GM21528 (cell line): Measurements from ENCODE around the gene OR2A12.
"Not testable (repeated sequence)": the region's sequence is repeated elsewhere in the genome, so short reads cannot be mapped to it uniquely, and the experiment has no call there.

Experiments used
- ATAC-seq: cut with Tn5 transposase; IDR thresholded peaks from one replicate; pipeline ENCODE4 v1.9.1; 2021; ENCODE audit warnings: mild to moderate bottlenecking, moderate library complexity; ENCODE audit not compliant: unreplicated experiment, low FRiP score

The OR2A12 gene, protein sequence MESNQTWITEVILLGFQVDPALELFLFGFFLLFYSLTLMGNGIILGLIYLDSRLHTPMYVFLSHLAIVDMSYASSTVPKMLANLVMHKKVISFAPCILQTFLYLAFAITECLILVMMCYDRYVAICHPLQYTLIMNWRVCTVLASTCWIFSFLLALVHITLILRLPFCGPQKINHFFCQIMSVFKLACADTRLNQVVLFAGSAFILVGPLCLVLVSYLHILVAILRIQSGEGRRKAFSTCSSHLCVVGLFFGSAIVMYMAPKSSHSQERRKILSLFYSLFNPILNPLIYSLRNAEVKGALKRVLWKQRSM

DNA sequence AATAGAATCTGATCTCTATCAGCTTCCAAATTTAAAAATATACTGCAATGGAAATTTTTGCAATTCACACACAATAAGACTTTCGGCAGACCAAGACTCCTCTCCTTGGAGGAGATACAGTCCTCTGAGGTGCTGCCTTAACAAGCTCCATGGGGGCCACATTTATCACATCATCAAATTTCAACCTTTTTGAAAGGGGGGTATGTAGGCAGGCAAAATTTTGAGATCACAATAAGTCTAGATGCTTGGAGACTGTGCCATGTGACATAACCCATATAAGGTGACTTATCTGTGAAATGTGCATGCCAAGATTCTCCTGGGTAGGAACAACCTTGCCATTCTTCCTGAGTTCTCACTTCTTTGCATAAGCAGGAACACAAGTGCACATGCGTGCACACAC, at the start of gene OR2A12:
OR2A12 (plus strand) TSS at position 301 of the 400 bp plus-strand sequence. CDS start 8,830 bp downstream, outside the sequence.
- no peak for ATAC-seq

DNA sequence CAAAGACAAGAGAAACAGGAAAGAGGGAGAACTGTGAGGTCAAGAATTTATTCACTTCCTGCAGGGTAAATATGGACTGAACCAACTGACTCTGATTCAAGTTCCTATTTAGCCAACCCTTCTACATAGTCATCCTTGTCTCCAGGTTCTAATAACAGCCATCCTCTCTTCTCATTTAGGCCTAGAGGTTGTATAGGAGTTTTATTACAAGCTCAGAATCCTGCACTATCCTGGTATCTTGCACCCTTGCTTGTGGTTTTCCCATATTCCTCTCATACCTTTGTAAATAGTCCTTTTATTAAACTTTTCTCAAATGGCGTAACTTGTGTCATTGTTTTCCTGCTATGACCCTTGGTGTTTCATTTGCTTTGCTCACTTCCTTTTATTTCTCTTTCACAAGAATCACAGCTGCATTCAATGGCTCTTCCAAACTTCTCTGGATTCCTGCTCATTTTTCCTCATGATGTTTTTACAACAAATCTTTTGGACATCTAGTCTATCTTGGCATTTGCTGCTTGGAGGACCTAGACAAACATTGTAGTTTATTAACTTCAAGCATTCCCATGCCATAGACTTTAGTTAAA, 49.7 kb upstream of the OR2A12 start:
- ATAC-seq: no peak

DNA sequence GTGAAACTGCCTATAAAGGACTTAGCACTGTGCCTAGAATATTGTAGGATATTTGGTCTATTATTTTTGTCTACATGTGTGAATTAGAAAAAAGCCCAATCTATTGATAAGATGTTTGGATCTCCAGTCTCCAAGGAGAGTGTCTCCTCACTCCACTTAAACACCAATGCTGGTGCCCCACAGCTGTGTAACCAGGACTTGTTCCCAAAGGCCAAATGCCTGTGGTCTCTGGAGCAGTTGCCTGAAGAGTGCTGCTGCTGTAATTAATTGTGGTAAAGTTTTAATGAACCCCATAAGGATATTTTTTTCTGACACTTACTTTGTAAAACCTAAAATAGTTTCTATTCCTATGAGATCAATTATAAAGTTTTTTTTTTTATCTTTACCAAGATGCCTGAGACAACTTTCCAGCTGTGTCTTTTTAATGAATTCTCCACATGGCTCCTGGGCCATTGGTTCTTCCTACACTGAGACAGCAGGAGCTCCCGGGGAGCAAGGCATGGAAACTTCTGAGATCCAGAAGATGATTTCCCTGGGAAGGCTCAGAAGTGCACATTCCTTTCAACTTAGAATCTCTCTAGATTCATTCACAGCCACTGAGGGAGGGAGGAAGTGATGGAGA, 48.6 kb upstream of the OR2A12 start:
- ATAC-seq: no peak

DNA sequence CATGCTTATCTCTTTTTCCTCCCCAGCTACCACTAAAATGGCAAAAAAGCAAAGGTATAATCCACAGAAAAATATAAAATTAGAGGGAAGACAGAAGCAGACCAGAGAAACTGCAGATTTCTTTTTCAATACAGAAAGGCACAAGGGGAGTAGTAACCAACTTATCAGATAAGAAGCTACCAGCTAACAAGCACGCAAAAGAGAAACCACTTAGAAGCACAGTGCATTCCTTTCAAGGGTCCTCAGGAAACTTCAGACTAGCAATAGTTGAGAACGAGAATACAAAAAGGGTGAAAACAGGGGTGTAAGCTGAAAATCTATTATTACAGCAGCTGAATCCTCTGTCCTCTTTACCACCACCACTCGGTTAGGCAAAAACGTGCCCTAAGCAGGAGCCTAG, 47.2 kb upstream of the OR2A12 start:
- ATAC-seq: no peak

DNA sequence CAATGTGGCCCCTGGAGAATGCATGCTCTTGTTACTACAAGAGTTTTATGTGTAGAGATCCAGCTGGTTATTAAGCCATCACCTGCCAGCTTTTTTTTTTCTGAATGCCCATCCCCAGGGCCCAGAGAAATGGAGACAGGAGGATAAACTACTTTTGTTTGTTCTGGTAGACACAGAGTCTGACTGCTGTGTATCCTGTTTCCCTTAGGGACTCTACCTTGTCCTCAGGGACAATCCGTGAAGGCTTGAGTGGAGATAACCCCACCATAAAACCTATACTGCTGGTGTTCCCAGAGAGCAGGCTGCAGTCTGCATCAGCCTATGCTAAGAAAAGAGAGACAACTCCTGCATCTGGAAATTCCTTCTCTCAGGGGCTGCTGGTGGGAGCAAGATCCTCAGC, 37.4 kb upstream of the OR2A12 start, which contains the start of gene OR2A5:
OR2A5 (plus strand) TSS at position 301 of the 400 bp plus-strand sequence. CDS start 1,454 bp downstream, outside the sequence.
- no peak for ATAC-seq

DNA sequence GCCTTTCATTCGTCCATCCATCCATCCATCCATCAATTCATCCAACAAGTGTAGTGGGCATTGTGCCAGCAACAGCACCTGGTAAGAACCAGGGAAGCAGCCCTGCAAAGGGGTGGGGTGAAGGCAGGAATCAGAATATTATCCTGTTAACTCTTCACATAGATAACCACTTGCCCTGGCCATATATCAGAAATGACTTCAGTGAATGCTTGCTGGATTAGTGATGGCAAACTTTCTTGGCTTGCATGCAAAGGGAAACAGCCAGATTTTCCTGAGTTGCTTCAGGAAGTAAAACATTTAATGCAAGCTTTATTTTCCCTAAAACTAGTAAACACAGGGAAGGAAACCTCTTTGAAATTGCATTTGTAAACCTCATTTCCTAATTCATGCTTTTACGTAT, 36.6 kb upstream of the OR2A12 start:
- ATAC-seq: no peak

DNA sequence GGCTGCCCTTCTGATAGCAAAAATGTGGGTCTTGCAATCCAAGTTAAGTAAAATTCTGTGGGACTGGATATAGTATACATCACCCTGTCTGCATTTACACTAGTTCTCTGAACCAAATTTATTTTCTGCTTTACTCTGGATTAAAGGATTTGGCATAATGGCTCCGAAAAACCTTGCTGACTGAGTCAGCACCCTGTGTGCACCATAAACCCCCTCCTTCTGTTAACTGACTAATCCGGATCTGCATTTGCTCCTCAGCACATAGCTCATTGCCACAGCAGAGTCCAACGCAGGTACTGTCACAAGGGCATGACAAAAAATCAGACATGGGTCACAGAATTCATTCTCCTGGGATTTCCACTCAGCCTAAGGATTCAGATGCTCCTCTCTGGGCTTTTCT, 36.0 kb upstream of the OR2A12 start:
- ATAC-seq: no peak

DNA sequence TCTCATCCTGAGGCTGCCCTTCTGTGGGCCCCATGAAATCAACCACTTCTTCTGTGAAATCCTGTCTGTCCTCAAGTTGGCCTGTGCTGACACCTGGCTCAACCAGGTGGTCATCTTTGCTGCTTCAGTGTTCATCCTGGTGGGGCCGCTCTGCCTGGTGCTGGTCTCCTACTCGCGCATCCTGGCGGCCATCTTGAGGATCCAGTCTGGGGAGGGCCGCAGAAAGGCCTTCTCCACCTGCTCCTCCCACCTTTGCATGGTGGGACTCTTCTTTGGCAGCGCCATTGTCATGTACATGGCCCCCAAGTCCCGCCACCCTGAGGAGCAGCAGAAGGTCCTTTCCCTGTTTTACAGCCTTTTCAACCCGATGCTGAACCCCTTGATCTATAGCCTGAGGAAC, 35.2 kb upstream of the OR2A12 start:
- not testable (repeated sequence) for ATAC-seq

DNA sequence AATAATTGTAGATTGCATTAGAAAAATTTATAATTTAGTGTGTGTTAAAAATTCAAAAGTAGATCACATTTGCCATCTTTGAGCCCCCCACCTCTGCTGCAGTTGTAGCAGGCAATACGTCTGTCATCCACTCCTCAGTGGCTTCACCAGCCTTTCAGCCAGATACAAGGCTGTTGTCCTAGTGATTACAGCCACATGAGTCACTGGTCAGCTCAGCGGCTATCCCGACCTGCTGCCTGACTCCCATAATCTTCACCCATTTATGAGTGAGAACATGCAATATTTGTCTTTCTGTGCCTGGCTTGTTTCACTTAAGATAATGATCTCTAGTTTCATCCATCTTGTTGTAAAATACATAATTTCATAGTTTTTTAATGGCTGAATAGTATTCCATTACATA, 28.1 kb upstream of the OR2A12 start:
- ATAC-seq: no peak

DNA sequence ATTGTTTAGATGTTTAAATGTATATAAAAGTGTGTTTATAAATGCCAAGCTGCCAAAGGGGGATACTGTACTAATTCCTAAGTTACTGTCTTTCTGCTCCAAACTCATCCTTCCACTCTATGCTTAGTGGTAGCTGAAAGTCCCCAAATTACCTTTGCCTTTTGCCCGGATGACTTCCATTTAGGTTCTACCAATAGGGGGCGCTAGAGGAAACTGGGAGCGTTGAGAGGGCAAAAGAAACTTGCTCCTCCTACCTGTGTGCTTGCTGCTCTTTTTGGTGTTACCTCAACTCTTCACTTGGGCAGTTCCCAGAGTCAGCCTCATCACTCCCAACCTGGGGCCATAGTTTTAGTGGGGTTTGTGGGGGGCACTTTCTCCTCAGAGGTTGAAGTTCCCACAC, 22.4 kb upstream of the OR2A12 start:
- ATAC-seq: no peak

DNA sequence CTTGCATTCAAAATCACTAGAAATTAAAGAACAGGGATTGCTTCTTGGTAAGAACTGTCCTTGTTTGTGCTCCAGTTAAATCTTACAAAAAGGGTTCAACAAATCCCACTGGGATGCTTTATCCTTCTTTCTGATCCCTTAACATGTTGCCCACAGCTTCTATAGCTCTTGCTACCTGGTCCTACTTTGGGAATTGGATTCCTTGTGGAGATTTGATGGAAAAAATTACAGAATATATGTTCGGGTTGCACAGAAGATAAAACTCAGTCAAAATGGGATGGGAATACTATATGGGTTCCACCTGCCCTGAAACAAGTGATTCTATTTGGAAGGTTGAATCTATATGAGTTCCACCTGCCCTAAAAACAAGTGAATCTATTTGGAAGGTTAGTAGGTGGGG, 16.6 kb upstream of the OR2A12 start, which contains the start of gene OR2A25:
OR2A25 (plus strand) TSS at position 301 of the 400 bp plus-strand sequence. CDS start 4,409 bp downstream, outside the sequence.
- no peak for ATAC-seq

DNA sequence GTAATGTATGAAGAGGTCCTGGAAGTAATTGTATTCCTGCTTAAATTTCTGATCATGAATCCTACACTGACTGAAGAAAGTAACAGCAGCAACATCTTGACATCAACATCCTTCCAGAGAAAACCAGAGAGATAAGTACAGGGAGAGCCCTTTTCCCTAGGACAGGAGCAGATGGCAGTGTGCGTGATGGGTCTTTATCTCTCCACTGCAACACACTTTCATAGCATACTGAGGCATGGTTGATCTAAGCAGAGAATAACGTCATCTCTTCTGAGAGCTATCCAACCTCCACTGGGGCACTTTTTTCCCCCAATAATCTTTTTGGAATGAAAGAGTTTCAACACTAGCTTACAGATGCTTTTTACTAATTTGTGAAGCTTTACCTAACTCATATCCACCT, 16.1 kb upstream of the OR2A12 start:
- ATAC-seq: no peak

DNA sequence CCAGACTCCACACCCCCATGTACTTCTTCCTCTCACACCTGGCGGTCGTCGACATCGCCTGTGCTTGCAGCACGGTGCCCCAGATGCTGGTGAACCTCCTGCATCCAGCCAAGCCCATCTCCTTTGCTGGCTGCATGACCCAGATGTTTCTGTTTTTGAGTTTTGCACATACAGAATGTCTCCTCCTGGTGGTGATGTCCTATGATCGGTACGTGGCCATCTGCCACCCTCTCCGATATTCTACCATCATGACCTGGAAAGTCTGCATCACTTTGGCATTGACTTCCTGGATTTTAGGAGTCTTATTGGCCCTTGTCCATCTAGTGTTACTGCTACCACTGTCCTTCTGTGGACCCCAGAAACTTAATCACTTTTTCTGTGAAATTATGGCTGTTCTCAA, 11.7 kb upstream of the OR2A12 start:
- no peak for ATAC-seq

DNA sequence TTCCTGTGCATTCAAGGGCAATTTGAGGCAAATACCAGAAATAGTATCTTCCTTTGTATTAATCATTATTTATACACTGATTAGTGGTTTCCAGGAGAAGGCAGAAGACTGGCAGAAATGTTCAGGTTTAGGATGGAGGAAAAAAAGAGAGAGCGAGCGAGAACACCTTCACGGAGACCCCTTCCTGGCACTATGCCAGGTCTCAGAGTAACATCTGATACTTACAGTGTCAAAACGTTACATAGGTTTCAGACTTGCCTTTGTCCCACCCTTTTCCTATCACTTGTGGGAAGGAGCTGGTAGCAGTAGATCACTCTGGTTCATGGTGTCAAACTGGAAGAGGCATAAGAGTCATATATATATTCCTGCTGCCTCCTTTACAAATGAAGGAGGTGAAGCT, 652 bp downstream of the OR2A12 start:
- no peak for ATAC-seq

DNA sequence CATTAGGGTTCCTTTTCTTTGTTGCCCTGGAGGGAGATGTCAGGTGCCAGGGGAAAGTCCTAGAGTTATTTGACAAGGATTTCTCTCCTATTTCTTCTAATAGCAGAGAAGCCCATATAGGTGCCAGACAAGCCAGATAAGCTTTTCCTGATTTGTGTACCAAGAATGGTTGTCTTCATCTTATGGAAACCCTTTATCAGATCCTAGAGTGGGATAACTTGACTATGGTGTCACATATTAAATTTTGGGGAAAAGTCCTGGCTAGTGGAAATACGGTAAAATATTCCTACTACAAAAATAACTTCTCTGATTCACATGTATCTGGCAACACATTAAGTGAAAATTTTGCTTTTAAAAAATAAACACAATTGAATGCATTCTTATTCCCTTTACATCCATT, 1.2 kb downstream of the OR2A12 start:
- ATAC-seq: no peak

DNA sequence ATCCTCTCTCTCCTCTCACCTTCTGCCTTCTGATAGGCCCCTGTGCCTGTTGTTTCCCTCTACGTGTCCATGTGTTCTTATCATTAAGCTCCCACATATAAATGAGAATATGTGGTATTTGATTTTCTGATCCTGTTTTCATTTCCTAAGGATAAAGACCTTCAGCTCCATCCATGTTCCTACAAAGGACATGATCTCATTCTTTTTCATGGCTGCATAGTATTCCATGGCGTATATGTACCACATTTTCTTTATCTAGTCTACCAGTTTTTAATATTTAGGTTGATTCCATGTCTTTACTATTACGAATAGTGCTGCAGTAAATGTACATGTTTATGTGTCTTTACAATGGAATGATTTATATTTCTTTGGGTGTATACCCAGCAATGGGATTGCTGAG, 4.6 kb downstream of the OR2A12 start:
- ATAC-seq: no peak

DNA sequence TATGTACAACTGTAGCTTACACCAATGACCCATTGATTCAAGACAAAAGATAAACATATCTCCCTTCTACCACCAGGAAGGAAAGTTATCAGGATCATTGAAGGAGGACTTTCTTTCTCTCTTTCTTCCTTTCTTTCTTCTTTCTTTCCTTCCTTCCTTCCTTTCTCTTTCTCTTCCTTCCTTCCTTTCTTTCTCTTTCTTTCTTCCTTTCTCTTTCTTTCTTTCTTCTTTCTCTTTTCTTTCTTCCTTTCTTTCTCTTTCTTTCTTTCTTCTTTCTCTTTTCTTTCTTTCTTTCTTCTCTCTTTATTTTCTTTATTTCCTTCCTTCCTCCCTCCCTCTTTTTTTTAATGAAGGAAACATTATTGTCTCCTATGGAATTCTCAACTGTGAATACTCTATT, 12.7 kb downstream of the OR2A12 start:
- no peak for ATAC-seq

DNA sequence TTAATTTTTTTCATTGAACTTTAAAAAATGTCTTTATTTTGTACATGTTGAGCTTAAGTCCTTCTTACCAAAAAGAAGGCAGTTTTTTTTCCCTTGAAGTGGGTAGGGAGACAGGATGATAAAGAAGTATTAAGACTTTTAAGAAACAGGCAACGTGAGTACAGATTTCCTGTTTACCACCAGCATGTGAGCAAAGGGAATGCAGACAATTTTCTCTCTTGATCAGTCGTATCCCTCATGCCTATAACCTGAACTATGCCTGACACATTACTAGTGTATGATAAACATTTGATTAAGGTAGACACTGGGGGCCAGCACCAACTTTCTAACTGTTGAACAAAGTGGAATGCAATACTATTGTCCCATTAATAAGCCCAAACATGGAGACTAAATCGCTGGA, 14.5 kb downstream of the OR2A12 start:
- ATAC-seq: no peak

DNA sequence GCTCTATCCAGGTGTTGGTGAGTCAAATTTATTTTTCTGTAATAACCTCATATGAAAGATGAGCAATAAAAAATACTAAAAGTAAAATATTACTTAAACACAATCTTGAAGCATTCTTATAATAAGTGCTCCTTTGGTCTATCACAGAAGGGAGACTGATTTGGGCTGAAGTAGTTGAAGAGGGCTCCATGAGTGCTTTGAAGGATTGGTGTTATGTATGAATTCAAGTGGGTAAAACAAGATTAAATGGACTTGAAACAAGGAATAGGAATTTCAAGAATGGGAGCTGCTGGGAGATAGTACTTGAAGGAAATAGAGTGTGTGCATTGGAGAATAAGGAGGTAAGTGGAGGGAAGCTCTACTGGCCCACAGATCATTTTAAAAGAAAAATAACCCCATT, 16.0 kb downstream of the OR2A12 start:
- ATAC-seq: no peak

DNA sequence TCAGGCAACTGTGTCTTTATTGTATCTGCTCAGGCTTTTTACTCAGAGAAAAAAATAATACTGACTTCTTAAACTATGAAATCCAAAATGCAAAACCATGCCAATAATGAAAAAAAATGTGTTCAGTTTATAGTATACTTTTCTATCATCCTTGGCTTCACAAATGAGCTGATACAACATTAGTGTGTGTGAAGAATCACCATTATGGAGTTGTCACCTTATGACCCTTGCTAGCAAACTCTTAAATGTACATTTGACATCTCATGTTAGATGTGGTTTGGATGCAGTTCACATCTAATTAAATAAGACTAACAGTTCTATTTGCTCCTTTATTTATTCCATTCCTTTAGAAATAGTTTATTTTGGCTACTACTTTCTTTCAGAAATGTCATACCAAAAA, 19.1 kb downstream of the OR2A12 start:
- no peak for ATAC-seq

DNA sequence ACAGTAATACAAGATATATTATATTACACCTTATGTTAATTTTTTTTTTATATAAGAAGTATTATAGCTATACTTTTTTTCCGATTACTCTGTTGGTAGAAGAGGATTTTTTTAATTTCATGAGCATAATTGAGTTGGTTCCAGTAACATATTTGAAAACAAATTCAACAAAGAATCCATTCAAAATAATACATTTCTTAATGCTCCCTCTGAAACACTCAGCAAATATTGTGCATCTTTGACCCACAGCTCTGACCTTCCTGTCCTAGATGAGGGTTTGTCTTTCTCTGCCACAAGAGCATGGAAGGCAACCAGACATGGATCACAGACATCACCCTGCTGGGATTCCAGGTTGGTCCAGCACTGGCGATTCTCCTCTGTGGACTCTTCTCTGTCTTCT, 23.2 kb downstream of the OR2A12 start, which contains the start of gene OR2A2:
OR2A2 (plus strand) TSS at position 301 of the 400 bp plus-strand sequence; CDS start at position 301, 0 bp downstream.
- ATAC-seq: no peak

DNA sequence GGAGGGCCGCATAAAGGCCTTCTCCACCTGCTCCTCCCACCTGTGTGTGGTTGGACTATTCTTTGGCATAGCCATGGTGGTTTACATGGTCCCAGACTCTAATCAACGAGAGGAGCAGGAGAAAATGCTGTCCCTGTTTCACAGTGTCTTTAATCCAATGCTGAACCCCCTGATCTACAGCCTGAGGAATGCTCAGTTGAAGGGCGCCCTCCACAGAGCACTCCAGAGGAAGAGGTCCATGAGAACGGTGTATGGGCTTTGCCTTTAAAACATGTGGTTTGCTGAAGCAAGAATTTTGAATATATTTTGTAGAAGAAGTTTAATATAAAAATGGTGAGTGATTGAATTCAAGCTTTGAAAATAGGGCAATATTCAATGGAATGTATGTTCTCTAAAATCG, 24.2 kb downstream of the OR2A12 start:
- ATAC-seq: no peak
